ENCODE data around the gene CMAS.
"Not testable (repeated sequence)": the region's sequence is repeated elsewhere in the genome, so short reads cannot be mapped to it uniquely, and the experiment has no call there.

Gene CMAS

GRCh38 chr12:22048351-22049041 is 2.5 kb downstream of the CMAS start:
- no peak for ATAC-seq
- TF ChIP-seq ZNF8 (CRISPR knock-in tag; IDR thresholded peaks at IDR 0.05) (no peak), ZNF70 (CRISPR knock-in tag; IDR thresholded peaks at IDR 0.05) (no peak), POU6F1 (CRISPR knock-in tag; IDR thresholded peaks at IDR 0.05; ENCODE audit: borderline replicate concordance, low read depth) (no peak), RARB (CRISPR knock-in tag; IDR thresholded peaks at IDR 0.05) (no peak), ZFP3 (CRISPR knock-in tag; IDR thresholded peaks at IDR 0.05) (no peak), ESRRG (CRISPR knock-in tag; IDR thresholded peaks at IDR 0.05) (no peak), ZFP30 (CRISPR knock-in tag; IDR thresholded peaks at IDR 0.05) (no peak), GLIS3 (CRISPR knock-in tag; IDR thresholded peaks at IDR 0.05) (no peak), ISL1 (CRISPR knock-in tag; IDR thresholded peaks at IDR 0.05) (no peak), ARNTL (CRISPR knock-in tag; IDR thresholded peaks at IDR 0.05; ENCODE audit: borderline replicate concordance, low read depth) (no peak), CREB5 (CRISPR knock-in tag; IDR thresholded peaks at IDR 0.05; ENCODE audit: low read depth) (no peak), BACH2 (CRISPR knock-in tag; IDR thresholded peaks at IDR 0.05; ENCODE audit: borderline replicate concordance) (no peak), ZNF565 (CRISPR knock-in tag; conservative IDR thresholded peaks at IDR 0.05; ENCODE audit: low read depth) (no peak)

- no peak for TF ChIP-seq ZNF565 (CRISPR knock-in tag; conservative IDR thresholded peaks at IDR 0.05; ENCODE audit: low read depth)
- TF ChIP-seq ZFP3 (CRISPR knock-in tag; IDR thresholded peaks at IDR 0.05) = no peak
- no peak for TF ChIP-seq ZFP30 (CRISPR knock-in tag; IDR thresholded peaks at IDR 0.05)
- TF ChIP-seq CSDC2 (CRISPR knock-in tag; IDR thresholded peaks at IDR 0.05) = no peak
- TF ChIP-seq RARB (CRISPR knock-in tag; IDR thresholded peaks at IDR 0.05) = no peak
- no peak for TF ChIP-seq SNAI2 (CRISPR knock-in tag; IDR thresholded peaks at IDR 0.05)
- no peak for TF ChIP-seq ESRRG (CRISPR knock-in tag; IDR thresholded peaks at IDR 0.05)
- no peak for TF ChIP-seq PPARA (CRISPR knock-in tag; IDR thresholded peaks at IDR 0.05; ENCODE audit: borderline replicate concordance)
- no peak for TF ChIP-seq CREB5 (CRISPR knock-in tag; IDR thresholded peaks at IDR 0.05; ENCODE audit: low read depth)
- no peak for TF ChIP-seq ZNF70 (CRISPR knock-in tag; IDR thresholded peaks at IDR 0.05)
- TF ChIP-seq TOX (CRISPR knock-in tag; IDR thresholded peaks at IDR 0.05; ENCODE audit: borderline replicate concordance) = no peak
- TF ChIP-seq ZC3H10 (CRISPR knock-in tag; IDR thresholded peaks at IDR 0.05) = no peak
- ATAC-seq = no peak
Measured at GRCh38 chr12:22050078-22050477, 4.1 kb downstream of the CMAS start.

- TF ChIP-seq BACH2 (CRISPR knock-in tag; IDR thresholded peaks at IDR 0.05; ENCODE audit: borderline replicate concordance) = no peak
- TF ChIP-seq RARB (CRISPR knock-in tag; IDR thresholded peaks at IDR 0.05) = no peak
- TF ChIP-seq ZNF565 (CRISPR knock-in tag; conservative IDR thresholded peaks at IDR 0.05; ENCODE audit: low read depth) = no peak
- TF ChIP-seq PPARA (CRISPR knock-in tag; IDR thresholded peaks at IDR 0.05; ENCODE audit: borderline replicate concordance) = no peak
- no peak for TF ChIP-seq CREB5 (CRISPR knock-in tag; IDR thresholded peaks at IDR 0.05; ENCODE audit: low read depth)
- TF ChIP-seq OSR1 (CRISPR knock-in tag; IDR thresholded peaks at IDR 0.05) = no peak
- TF ChIP-seq ZFP3 (CRISPR knock-in tag; IDR thresholded peaks at IDR 0.05) = no peak
- no peak for TF ChIP-seq TOX (CRISPR knock-in tag; IDR thresholded peaks at IDR 0.05; ENCODE audit: borderline replicate concordance)
- no peak for TF ChIP-seq ARNTL (CRISPR knock-in tag; IDR thresholded peaks at IDR 0.05; ENCODE audit: borderline replicate concordance, low read depth)
- no peak for TF ChIP-seq GLIS3 (CRISPR knock-in tag; IDR thresholded peaks at IDR 0.05)
- TF ChIP-seq CSRNP3 (CRISPR knock-in tag; IDR thresholded peaks at IDR 0.05) = no peak
- TF ChIP-seq ZNF8 (CRISPR knock-in tag; IDR thresholded peaks at IDR 0.05) = no peak
- TF ChIP-seq POU6F1 (CRISPR knock-in tag; IDR thresholded peaks at IDR 0.05; ENCODE audit: borderline replicate concordance, low read depth) = no peak
- no peak for TF ChIP-seq ZNF70 (CRISPR knock-in tag; IDR thresholded peaks at IDR 0.05)
- TF ChIP-seq CSDC2 (CRISPR knock-in tag; IDR thresholded peaks at IDR 0.05) = no peak
- no peak for TF ChIP-seq SNAI2 (CRISPR knock-in tag; IDR thresholded peaks at IDR 0.05)
- ATAC-seq = no peak
Measured at GRCh38 chr12:22051114-22051698, 5.2 kb downstream of the CMAS start.

- ATAC-seq = not testable (repeated sequence)
Measured at GRCh38 chr12:22052994-22053393, 7.0 kb downstream of the CMAS start.

Data from SK-N-SH treated with all-trans-retinoic acid at 6 μM for 48 hours (cell line).